Left lobe of liver (tissue), 2 donors: ENCODE results near the gene ARMC8. TPM values are rescaled to one million over a fixed set of nuclear protein-coding genes. Genes with fewer than 3 reads are reported as not detected.
A peak's percentile ranks its signal among the peaks of the same experiment; 100 is the strongest.

Experiments
- ATAC-seq: fragments of 200-7000 bp; cut with Tn5 transposase; one replicate; pipeline ENCODE4 v1.9.1; 2020; ENCODE audit warnings: mild to moderate bottlenecking, moderate library complexity
- DNase-seq: peaks from one replicate; pipeline ENCODE4 v3.0.0-alpha.2; 2020; ENCODE audit warnings: low spot score
- total RNA-seq: library from RNA; stranded (reverse); gene quantifications from one replicate; pipeline ENCODE4 v1.2.1, GENCODE V29; 2021
- donor health status: DM: no; HTN: no; CAD: no; lungs with moderate emphysema.
- donor health status: DM: no; HTN: yes; CAD: no.

Gene ARMC8
- total RNA-seq, 1 donor from 2014 or later, result 14.0 TPM

GRCh38 chr3:138241061-138241460 lies 54.0 kb downstream of the ARMC8 start:
- no peak for DNase-seq
- ATAC-seq, result no peak

GRCh38 chr3:138241676-138242075 lies 54.6 kb downstream of the ARMC8 start:
- no peak for ATAC-seq
- DNase-seq, result no peak

DNA sequence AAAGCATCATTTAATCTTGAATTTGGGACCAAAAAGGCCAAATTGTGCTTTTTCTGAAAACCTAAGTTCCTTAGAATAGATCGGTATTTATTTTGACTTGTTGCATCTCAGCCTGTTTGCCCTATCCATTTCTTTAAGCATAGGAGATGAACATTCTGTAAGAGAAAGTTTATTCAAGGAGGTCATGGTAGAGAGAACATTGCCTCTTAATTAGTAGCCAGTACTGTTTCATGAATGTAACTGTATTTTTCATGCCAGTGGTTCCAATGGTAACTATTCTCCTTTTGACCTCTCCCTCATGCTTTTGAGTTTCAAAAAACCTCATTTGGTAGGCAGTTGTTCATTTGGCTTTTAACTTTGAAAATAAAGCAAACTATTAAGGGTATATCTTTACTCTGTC lies 55.4 kb downstream of the ARMC8 start:
- no peak for ATAC-seq

GRCh38 chr3:138245026-138245425 lies 57.9 kb downstream of the ARMC8 start:
- no peak for ATAC-seq
- DNase-seq, result no peak

More for the DNA sequence above, 55.4 kb downstream of the ARMC8 start:
- no peak for DNase-seq

- DNase-seq, result no peak
- ATAC-seq, result no peak
Observed at GRCh38 chr3:138249636-138250035, 62.5 kb downstream of the ARMC8 start.

DNA sequence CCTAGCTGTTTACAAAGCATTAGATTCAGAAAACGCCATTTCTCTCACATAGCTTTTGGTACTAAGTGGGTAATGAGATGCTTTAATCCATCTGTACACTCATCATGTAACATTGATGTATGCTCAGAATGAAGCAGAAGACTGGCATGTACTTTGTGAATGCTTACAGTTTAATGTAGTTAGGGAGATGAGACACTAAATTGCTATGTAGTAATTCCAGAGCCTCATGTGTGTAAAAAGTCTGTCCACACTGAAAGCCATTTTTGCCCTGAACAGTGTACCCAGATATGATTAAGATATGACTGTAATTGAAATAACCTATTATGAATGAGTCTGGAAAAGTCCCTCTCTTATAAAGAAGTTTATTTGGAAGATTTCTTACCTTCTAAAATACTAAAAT lies 66.5 kb downstream of the ARMC8 start:
- ATAC-seq (no peak), DNase-seq (no peak)

GRCh38 chr3:138254216-138254615 lies 67.1 kb downstream of the ARMC8 start:
- DNase-seq, result no peak

DNA sequence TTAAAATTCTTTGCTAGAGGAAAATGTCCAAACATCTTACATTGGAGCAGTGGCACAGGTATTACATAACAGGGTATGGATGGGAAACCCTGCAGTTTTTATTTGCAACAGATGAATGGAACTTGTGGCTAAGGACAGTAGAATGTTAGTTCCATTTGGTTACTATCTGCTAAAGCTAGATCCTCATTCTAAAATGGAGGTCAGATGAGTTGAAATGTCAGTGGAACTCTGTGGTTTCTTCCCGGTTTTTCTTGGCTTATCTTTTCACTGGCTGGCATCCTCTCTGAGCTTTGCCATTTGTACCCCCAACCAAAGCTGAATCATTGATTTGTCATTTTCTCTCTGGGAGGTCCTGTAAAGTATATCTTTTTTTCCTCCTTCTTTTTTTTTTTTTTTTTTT lies 68.9 kb downstream of the ARMC8 start:
- DNase-seq (no peak), ATAC-seq (no peak)

More at GRCh38 chr3:138254216-138254615, 67.1 kb downstream of the ARMC8 start:
- peak; percentile 86 for ATAC-seq

GRCh38 chr3:138257986-138258385 lies 70.9 kb downstream of the ARMC8 start:
- peak; percentile 56 for ATAC-seq
- DNase-seq, result no peak

GRCh38 chr3:138259126-138259525 lies 72.0 kb downstream of the ARMC8 start:
- no peak for ATAC-seq
- DNase-seq, result no peak

GRCh38 chr3:138260611-138261010 lies 73.5 kb downstream of the ARMC8 start:
- no peak for DNase-seq

DNA sequence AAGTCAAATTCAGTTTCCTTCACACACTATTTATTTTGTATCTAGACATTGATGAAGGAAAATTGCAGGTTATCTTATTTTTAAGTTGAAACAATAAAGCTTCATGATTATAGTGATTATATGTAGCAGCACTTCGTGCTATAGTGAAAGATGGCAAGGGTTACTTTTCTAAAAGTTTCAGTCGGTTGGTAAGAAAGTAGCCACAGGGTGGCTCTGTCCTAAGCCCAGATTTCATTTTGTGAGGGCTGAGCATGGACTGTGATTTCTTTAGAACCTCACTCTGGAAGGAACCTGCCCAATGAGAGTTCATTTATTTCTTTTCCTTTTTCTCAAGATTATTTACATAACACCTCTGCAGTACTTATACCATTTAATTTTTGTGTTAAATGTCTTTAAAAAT lies 76.0 kb downstream of the ARMC8 start:
- ATAC-seq, result no peak
- DNase-seq, result no peak

More at GRCh38 chr3:138260611-138261010, 73.5 kb downstream of the ARMC8 start:
- no peak for ATAC-seq

- DNase-seq, result no peak
Observed at GRCh38 chr3:138265745-138266144, 78.6 kb downstream of the ARMC8 start.

DNA sequence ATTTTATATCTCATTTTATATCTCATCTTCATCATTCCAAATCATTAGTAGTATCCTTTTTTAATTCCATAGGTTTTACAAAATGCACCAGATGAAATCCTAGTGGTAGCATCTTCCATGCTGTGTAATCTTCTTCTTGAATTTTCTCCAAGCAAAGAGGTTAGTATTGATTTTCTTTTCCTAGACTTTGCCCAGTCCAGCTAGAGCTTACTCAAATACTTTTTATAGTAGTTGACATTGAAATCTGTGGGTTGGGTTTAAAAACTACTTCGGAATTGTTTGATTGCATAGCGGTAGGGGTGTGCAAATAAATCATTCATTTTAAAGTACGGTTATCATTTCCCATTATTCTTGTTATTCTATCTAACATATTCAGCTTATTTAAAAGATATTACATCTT lies 80.0 kb downstream of the ARMC8 start:
- DNase-seq, result no peak
- ATAC-seq, result peak; percentile 65

More at GRCh38 chr3:138265745-138266144, 78.6 kb downstream of the ARMC8 start:
- ATAC-seq, result no peak

GRCh38 chr3:138270245-138270644 lies 83.1 kb downstream of the ARMC8 start:
- ATAC-seq, result no peak
- no peak for DNase-seq

DNA sequence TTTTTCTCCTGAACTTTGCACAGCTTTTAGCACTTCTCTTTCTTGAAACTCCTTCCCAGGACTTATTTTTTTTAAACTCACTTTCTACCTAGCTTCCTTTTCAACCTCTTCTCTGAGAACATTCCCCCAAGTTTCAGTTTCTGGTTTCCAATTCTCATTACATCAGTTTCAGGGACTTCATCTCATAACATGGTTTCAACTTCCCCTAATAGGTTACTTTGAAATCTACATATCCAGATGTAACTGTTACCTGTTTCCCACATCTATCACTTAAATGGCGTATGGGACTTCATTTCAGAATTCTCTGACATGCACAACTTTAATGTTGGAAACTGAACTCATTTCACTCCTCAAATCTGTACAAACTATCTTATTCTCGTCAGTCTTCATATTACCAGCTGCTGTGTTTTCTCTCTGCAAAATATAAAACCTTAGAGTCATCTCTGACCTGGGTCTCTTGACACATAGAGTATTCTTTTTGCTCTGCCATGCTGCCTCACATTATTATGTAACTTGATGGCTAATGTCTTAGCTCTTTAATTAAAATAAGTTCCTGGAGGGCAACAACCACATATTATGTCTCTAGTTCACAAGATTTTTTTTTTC lies 84.2 kb downstream of the ARMC8 start:
- ATAC-seq (no peak), DNase-seq (no peak)

DNA sequence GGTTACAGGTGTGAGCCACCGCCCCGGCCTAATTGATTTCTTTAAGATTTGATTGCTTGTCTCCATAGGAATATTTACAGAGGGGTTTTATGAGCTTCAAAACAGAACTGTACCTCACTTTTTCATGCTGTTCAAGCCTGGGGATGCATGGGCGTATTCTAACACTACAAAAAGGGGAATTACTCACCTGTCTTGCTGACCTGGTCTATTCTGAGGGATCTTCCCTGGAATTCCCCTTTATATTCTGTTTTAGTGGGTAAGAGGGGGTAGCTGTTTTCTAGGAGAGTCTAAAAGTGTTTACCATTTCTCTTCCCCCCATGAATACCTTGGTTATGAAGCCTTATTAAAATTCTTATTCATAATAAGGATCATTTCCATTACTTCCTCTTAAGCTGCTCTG lies 94.5 kb downstream of the ARMC8 start:
- ATAC-seq (no peak), DNase-seq (no peak)

GRCh38 chr3:138282836-138283235 lies 95.7 kb downstream of the ARMC8 start:
- ATAC-seq, result no peak
- DNase-seq, result no peak

DNA sequence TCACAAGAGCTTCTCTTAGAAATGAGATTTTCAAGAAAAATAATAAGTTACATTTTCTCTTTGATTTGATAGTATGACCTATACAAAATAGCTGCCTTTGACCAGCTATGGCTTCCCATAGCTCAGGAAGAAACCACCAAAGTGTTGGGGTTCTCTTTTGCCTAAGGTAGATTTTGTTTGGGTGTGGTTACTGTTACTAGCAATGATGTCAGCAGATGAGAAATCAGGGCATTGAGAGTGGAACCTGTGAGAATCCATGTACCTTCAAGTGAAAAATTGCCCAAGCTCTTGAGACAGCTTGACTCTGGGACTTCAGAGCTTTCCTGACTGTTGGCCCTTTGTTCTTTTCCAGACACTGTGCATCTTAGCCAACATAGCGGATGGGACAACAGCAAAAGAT lies 97.0 kb downstream of the ARMC8 start:
- no peak for DNase-seq
- no peak for ATAC-seq

DNA sequence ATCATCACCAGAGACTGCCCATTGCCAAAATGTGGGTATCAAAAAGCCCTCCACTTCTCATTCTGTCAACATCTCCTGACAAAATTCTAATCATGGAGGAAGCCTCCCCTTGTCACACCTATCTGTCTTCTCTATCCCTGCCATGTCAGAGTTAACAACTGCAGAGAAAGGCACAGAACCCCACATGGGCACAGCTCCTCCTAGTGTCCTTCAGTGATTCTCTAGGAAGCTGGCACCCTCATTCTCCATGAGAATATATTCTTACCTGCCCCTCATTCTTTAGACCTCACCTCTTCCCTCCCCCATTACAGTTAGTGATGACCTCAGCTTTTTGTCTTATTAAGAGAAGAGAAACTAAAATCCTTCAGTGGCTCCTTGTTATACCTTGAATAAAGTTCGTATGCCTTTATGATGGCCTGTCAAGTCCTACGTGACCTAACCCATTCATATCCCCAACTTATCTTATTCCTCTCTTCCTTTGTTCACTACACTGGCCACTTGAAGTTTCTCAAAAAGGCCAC lies 97.9 kb downstream of the ARMC8 start:
- ATAC-seq (no peak), DNase-seq (no peak)

DNA sequence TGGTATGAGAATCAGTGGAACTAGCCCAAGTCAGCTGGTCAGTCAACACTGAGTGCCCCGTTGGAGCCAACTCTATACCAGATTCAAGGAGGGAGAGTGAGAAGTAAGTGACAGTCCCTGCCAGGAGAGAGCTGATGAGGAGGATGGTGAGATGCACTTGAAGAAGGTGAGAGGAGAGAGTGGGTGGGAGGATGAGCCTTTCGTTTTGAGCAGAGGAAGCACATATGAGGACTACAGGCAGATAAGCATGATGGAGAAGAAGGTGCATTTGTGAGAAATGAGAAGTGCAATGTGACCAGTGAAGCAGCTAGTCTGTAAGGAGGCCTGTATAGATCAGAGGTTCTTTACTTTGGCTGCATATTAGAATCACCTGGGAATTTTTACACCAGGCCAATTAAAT lies 102.2 kb downstream of the ARMC8 start:
- no peak for DNase-seq
- no peak for ATAC-seq

GRCh38 chr3:138289701-138290100 lies 102.6 kb downstream of the ARMC8 start:
- DNase-seq, result no peak
- no peak for ATAC-seq

DNA sequence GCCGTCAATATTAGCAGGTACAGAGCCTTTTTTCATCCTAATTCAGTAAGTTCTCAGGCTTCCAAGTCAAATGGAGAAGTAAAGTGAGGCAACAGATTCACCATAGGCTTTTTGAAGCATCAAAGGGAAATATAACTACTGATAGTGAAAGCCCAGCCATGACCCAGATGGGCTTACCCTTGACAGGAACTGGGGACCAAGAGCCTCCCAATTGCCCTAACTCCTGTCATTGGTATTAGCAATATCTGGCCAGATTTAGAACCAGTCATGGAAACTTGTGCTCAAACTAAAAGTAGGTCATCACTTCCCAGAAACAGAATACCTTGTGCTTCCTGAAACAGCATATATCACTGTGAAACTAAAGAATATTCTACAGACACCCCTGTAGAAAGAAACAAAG lies 109.5 kb downstream of the ARMC8 start:
- no peak for ATAC-seq
- no peak for DNase-seq
